ENCODE data around the gene CYP4A11. TPM values are rescaled to one million over a fixed set of nuclear protein-coding genes. Genes with fewer than 3 reads are reported as not detected.
"Not testable (repeated sequence)": the region's sequence is repeated elsewhere in the genome, so short reads cannot be mapped to it uniquely, and the experiment has no call there.

CYP4A11 gene
- polyA plus RNA-seq, 4 donors = 0.09 to 3.6 (median 0.16) TPM; not detected in 1

DNA sequence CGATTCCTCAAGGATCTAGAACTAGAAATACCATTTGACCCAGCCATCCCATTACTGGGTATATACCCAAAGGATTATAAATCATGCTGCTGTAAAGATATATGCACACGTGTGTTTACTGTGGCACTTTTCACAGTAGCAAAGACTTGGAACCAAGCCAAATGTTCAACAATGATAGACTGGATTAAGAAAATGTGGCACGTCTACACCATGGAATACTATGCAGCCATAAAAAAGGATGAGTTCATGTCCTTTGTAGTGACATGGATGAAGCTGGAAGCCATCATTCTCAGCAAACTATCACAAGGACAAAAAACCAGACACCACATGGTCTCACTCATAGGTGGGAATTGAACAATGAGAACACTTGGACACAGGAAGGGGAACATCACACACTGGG lies 59.6 kb downstream of the CYP4A11 start:
- DNase-seq; FAIRE-seq; H3K36me3 ChIP-seq (ENCODE audit: control insufficient read depth in 3 of 3, insufficient read depth in 2 of 3, low read depth in 1 of 3, low read length in 3 of 3); H3K27ac ChIP-seq (ENCODE audit: low read depth in 1 of 3, low read length in 2 of 3); H3K4me3 ChIP-seq (ENCODE audit: low read depth in 1 of 3, low read length in 3 of 3); H3K27me3 ChIP-seq (ENCODE audit: control insufficient read depth in 3 of 3, insufficient read depth in 3 of 3, low read length in 3 of 3); H3K4me1 ChIP-seq (ENCODE audit: control insufficient read depth in 3 of 3, insufficient read depth in 2 of 3, low read depth in 1 of 3, low read length in 2 of 3); H3K9me3 ChIP-seq (ENCODE audit: control insufficient read depth in 2 of 2, insufficient read depth in 1 of 2, low read depth in 1 of 2, low read length in 1 of 2): not testable (repeated sequence)
- 83 to 85% (median 83%) methylated on average over 3 of the region's 3 CpGs for WGBS, 3 donors

Other genes starting within 250 kb of the CYP4A11 start
- 10 to 100 TPM; 25.0 to 80.0 (median 28.2) TPM for gene EFCAB14, start 222.4 kb downstream of the CYP4A11 start, polyA plus RNA-seq
- 10 to 100 TPM in 1 of 4 donors, 1 to 10 TPM in 1, under 1 TPM in 2; 0.81 to 28.9 (median 1.4) TPM for gene CYP4B1, start 142.4 kb downstream of the CYP4A11 start, polyA plus RNA-seq
- 1 to 10 TPM in 1 of 4 donors, under 1 TPM in 2, not detected in 1; 0.67 to 5.5 (median 0.77) TPM for gene CYP4X1, start 82.2 kb upstream of the CYP4A11 start, polyA plus RNA-seq
- gene CYP4Z1, start 125.8 kb upstream of the CYP4A11 start, polyA plus RNA-seq = under 1 TPM in 2 of 4 donors, not detected in 2; 0.06 to 0.10 TPM
- gene CYP4A22, start 196.0 kb upstream of the CYP4A11 start, polyA plus RNA-seq = 1 to 10 TPM in 1 of 4 donors, under 1 TPM in 2, not detected in 1; 0.01 to 1.3 (median 0.54) TPM
- 100 to 1,000 TPM in 1 of 4 donors, 10 to 100 TPM in 1, 1 to 10 TPM in 2; 5.1 to 134 (median 14.0) TPM for gene PDZK1IP1, start 248.6 kb upstream of the CYP4A11 start, polyA plus RNA-seq